Activated CD4-positive, alpha-beta memory T cell treated with anti-CD3 and anti-CD28 coated beads for 36 hours (primary cell): ENCODE measurements around the gene JAKMIP3. TPM values are rescaled to one million over a fixed set of nuclear protein-coding genes. Genes with fewer than 3 reads are reported as not detected.
"Not testable (repeated sequence)": the region's sequence is repeated elsewhere in the genome, so short reads cannot be mapped to it uniquely, and the experiment has no call there.

Experiments
- CTCF ChIA-PET: fragments of 350-600 bp; sonication (Branson Sonifier 250); formaldehyde crosslinking; loops from one replicate; lab custom pipeline; 2021; ENCODE audit warnings: antibody characterized with exemption, inconsistent platforms; lab: Charles Lee
- POLR2A ChIA-PET: fragments of 350-600 bp; sonication (Branson Sonifier 250); formaldehyde crosslinking; loops from one replicate; lab custom pipeline; 2021; ENCODE audit warnings: antibody characterized with exemption; lab: Charles Lee
- DNase-seq: peaks from one replicate; pipeline ENCODE4 v3.0.0-alpha.2; 2020
- H3K27ac Mint-ChIP-seq: one replicate; pipeline ENCODE4 v1.8.0; 2021; ENCODE audit warnings: mixed read lengths
- H3K27me3 Mint-ChIP-seq: one replicate; pipeline ENCODE4 v1.8.0; 2021; ENCODE audit warnings: mixed read lengths
- H3K36me3 Mint-ChIP-seq: one replicate; pipeline ENCODE4 v1.8.0; 2021; ENCODE audit warnings: mixed read lengths
- H3K4me1 Mint-ChIP-seq: one replicate; pipeline ENCODE4 v1.8.0; 2021; ENCODE audit warnings: low read depth, mixed read lengths
- H3K4me3 Mint-ChIP-seq: one replicate; pipeline ENCODE4 v1.8.0; 2021; ENCODE audit warnings: mild to moderate bottlenecking, mixed read lengths
- H3K9me3 Mint-ChIP-seq: one replicate; pipeline ENCODE4 v1.8.0; 2021; ENCODE audit warnings: mixed read lengths
- intact Hi-C: fragments of 100-400 bp; cut with micrococcal nuclease; formaldehyde crosslinking; loops from one replicate; pipeline ENCODE4 v1.15.1; 2023
- total RNA-seq, 2 experiments: library from RNA; stranded (reverse); gene quantifications; one replicate each; pipeline ENCODE4 v1.2.3, GENCODE V29; 2021

JAKMIP3 gene
- total RNA-seq, 2 experiments from 2014 or later: 0.77 to 0.95 TPM

GRCh38 chr10:132069122-132069848 lies 3.5 kb downstream of the JAKMIP3 start:
- peaks cover 8% of the 10 kb centered on the region for H3K4me1 Mint-ChIP-seq
- no peak overlapping the region for H3K4me3 Mint-ChIP-seq
- POLR2A ChIA-PET: no interaction called here
- no peak for DNase-seq
- H3K36me3 Mint-ChIP-seq: no peaks in the 10 kb centered on the region
- peaks cover 8% of the 10 kb centered on the region for H3K27me3 Mint-ChIP-seq
- CTCF ChIA-PET: interaction anchor here (0.6 to 0.9 kb wide), 2 partner anchors 47 to 74 kb away, joined by 3 read pairs; no protein-coding TSS in a partner anchor
- H3K27ac Mint-ChIP-seq: no peak overlapping the region
- intact Hi-C loops: no loop called here
- no peaks in the 10 kb centered on the region for H3K9me3 Mint-ChIP-seq

- H3K27ac Mint-ChIP-seq: no peak overlapping the region
- ChIA-PET CTCF (interaction anchor here (0.9 kb wide), 1 partner anchor 47 kb away, joined by 3 read pairs; no protein-coding TSS in a partner anchor), POLR2A (no interaction called here)
- intact Hi-C loops: no loop called here
- H3K9me3 Mint-ChIP-seq: no peaks in the 10 kb centered on the region
- H3K36me3 Mint-ChIP-seq: no peaks in the 10 kb centered on the region
- no peak overlapping the region for H3K4me3 Mint-ChIP-seq
- no peak for DNase-seq
- H3K4me1 Mint-ChIP-seq: peaks cover 8% of the 10 kb centered on the region
- peaks cover 6% of the 10 kb centered on the region for H3K27me3 Mint-ChIP-seq
These were observed 4.1 kb downstream of the JAKMIP3 start for GRCh38 chr10:132069849-132070182.

GRCh38 chr10:132070724-132071123 lies 5.0 kb downstream of the JAKMIP3 start:
- DNase-seq: no peak
- H3K4me1 Mint-ChIP-seq: peaks cover 5% of the 10 kb centered on the region
- CTCF ChIA-PET: no interaction called here
- intact Hi-C loops: no loop called here
- H3K27me3 Mint-ChIP-seq: peaks cover 6% of the 10 kb centered on the region
- no peak overlapping the region for H3K27ac Mint-ChIP-seq
- POLR2A ChIA-PET: no interaction called here
- H3K9me3 Mint-ChIP-seq: peaks cover 1% of the 10 kb centered on the region
- no peak overlapping the region for H3K4me3 Mint-ChIP-seq
- no peaks in the 10 kb centered on the region for H3K36me3 Mint-ChIP-seq

- CTCF ChIA-PET: no interaction called here
- H3K4me3 Mint-ChIP-seq: no peak overlapping the region
- POLR2A ChIA-PET: no interaction called here
- no peaks in the 10 kb centered on the region for H3K4me1 Mint-ChIP-seq
- H3K36me3 Mint-ChIP-seq: no peaks in the 10 kb centered on the region
- H3K9me3 Mint-ChIP-seq: peaks cover 2% of the 10 kb centered on the region
- peaks cover 4% of the 10 kb centered on the region for H3K27me3 Mint-ChIP-seq
- intact Hi-C loops: no loop called here
- no peak for DNase-seq
- no peak overlapping the region for H3K27ac Mint-ChIP-seq
These were observed 5.9 kb downstream of the JAKMIP3 start for GRCh38 chr10:132071667-132072066.

GRCh38 chr10:132075909-132076577 lies 10.3 kb downstream of the JAKMIP3 start:
- POLR2A ChIA-PET: no interaction called here
- no peak overlapping the region for H3K27ac Mint-ChIP-seq
- H3K9me3 Mint-ChIP-seq: peaks cover 2% of the 10 kb centered on the region
- peaks cover 11% of the 10 kb centered on the region for H3K27me3 Mint-ChIP-seq
- no peaks in the 10 kb centered on the region for H3K36me3 Mint-ChIP-seq
- CTCF ChIA-PET: no interaction called here
- H3K4me3 Mint-ChIP-seq: no peak overlapping the region
- no peak for DNase-seq
- intact Hi-C loops: no loop called here
- no peaks in the 10 kb centered on the region for H3K4me1 Mint-ChIP-seq

- no peak overlapping the region for H3K27ac Mint-ChIP-seq
- intact Hi-C loops: no loop called here
- H3K4me3 Mint-ChIP-seq: no peak overlapping the region
- H3K9me3 Mint-ChIP-seq: peaks cover 2% of the 10 kb centered on the region
- H3K36me3 Mint-ChIP-seq: no peaks in the 10 kb centered on the region
- CTCF ChIA-PET: no interaction called here
- H3K4me1 Mint-ChIP-seq: no peaks in the 10 kb centered on the region
- DNase-seq: no peak
- peaks cover 11% of the 10 kb centered on the region for H3K27me3 Mint-ChIP-seq
- POLR2A ChIA-PET: no interaction called here
These were observed 10.9 kb downstream of the JAKMIP3 start for GRCh38 chr10:132076578-132077081.

GRCh38 chr10:132077091-132077490 lies 11.3 kb downstream of the JAKMIP3 start:
- intact Hi-C loops: no loop called here
- Mint-ChIP-seq H3K27me3 (peaks cover 11% of the 10 kb centered on the region), H3K9me3 (peaks cover 2% of the 10 kb centered on the region), H3K27ac (no peak overlapping the region), H3K36me3 (no peaks in the 10 kb centered on the region), H3K4me3 (no peak overlapping the region), H3K4me1 (no peaks in the 10 kb centered on the region)
- ChIA-PET CTCF (no interaction called here), POLR2A (no interaction called here)
- DNase-seq: no peak

- Mint-ChIP-seq H3K36me3 (no peaks in the 10 kb centered on the region), H3K27me3 (peaks cover 16% of the 10 kb centered on the region), H3K9me3 (peaks cover 2% of the 10 kb centered on the region), H3K4me3 (no peak overlapping the region), H3K4me1 (no peaks in the 10 kb centered on the region), H3K27ac (no peak overlapping the region)
- DNase-seq: no peak
- ChIA-PET POLR2A (no interaction called here), CTCF (no interaction called here)
- intact Hi-C loops: no loop called here
These were observed 13.1 kb downstream of the JAKMIP3 start for GRCh38 chr10:132078746-132079345.

- DNase-seq, H3K9me3 Mint-ChIP-seq, H3K4me1 Mint-ChIP-seq, POLR2A ChIA-PET, H3K27ac Mint-ChIP-seq, intact Hi-C loops, CTCF ChIA-PET, H3K4me3 Mint-ChIP-seq, H3K36me3 Mint-ChIP-seq: not testable (repeated sequence)
- H3K27me3 Mint-ChIP-seq: peaks cover 17% of the 10 kb centered on the region
These were observed 18.6 kb downstream of the JAKMIP3 start for GRCh38 chr10:132084384-132084783.

GRCh38 chr10:132093236-132093635 lies 27.5 kb downstream of the JAKMIP3 start:
- H3K36me3 Mint-ChIP-seq, H3K9me3 Mint-ChIP-seq, CTCF ChIA-PET, H3K4me1 Mint-ChIP-seq, H3K4me3 Mint-ChIP-seq, POLR2A ChIA-PET, intact Hi-C loops, H3K27ac Mint-ChIP-seq, DNase-seq: not testable (repeated sequence)
- peaks cover 21% of the 10 kb centered on the region for H3K27me3 Mint-ChIP-seq

GRCh38 chr10:132094581-132095234 lies 29.0 kb downstream of the JAKMIP3 start:
- no peak for DNase-seq
- ChIA-PET POLR2A (no interaction called here), CTCF (no interaction called here)
- H3K9me3 Mint-ChIP-seq: no peaks in the 10 kb centered on the region
- H3K27me3 Mint-ChIP-seq: peaks cover 23% of the 10 kb centered on the region
- H3K36me3 Mint-ChIP-seq: no peaks in the 10 kb centered on the region
- intact Hi-C loops: no loop called here
- H3K27ac Mint-ChIP-seq: no peak overlapping the region
- peaks cover 2% of the 10 kb centered on the region for H3K4me1 Mint-ChIP-seq
- no peak overlapping the region for H3K4me3 Mint-ChIP-seq
